OCI-LY7 (cell line): ENCODE data around the gene TUFM. TPM values are rescaled to one million over a fixed set of nuclear protein-coding genes. Genes with fewer than 3 reads are reported as not detected.
A peak's percentile ranks its signal among the peaks of the same experiment; 100 is the strongest.

Experiments
- BruUV-seq: library from RNA; stranded (reverse); fragments of 400-500 nt; replicated peaks from 2 replicates; lab custom pipeline; 2021; lab: Mats Ljungman, UMichigan
- CTCF ChIA-PET: fragments of 300-600 bp; sonication (Branson Sonifier 250); formaldehyde crosslinking; loops from one replicate; lab custom pipeline; 2022; ENCODE audit warnings: antibody characterized with exemption; ENCODE audit not compliant: unreplicated experiment; lab: Charles Lee
- POLR2A ChIA-PET: fragments of 300-600 bp; sonication (Branson Sonifier 250); formaldehyde crosslinking; loops from one replicate; lab custom pipeline; 2022; ENCODE audit warnings: antibody characterized with exemption; lab: Charles Lee
- DNase-seq: peaks from one replicate; pipeline ENCODE4 v3.0.0-alpha.2; 2015; ENCODE audit warnings: low spot score
- H2AFZ ChIP-seq: fragments of 200-600 bp; sonication (generic), shearing (Covaris generic); 2 replicates; pipeline ENCODE4 v1.6.1; 2014; ENCODE audit warnings: mild to moderate bottlenecking, antibody characterized with exemption, low read length, moderate library complexity
- H3K27ac ChIP-seq: fragments of 200-600 bp; sonication (generic); 2 replicates; pipeline ENCODE4 v1.5.1; 2014; ENCODE audit warnings: mixed run types, low read depth, mild to moderate bottlenecking, moderate library complexity, low read length, inconsistent platforms; ENCODE audit not compliant: poor library complexity, severe bottlenecking
- H3K36me3 ChIP-seq: fragments of 200-600 bp; sonication (generic); 2 replicates; pipeline ENCODE4 v1.6.1; 2014; ENCODE audit warnings: mild to moderate bottlenecking, antibody characterized with exemption, low read length, moderate library complexity, mixed read lengths; ENCODE audit not compliant: insufficient read depth
- H3K4me1 ChIP-seq: fragments of 200-600 bp; sonication (generic); 2 replicates; pipeline ENCODE4 v1.5.1; 2014; ENCODE audit warnings: mild to moderate bottlenecking, low read length; ENCODE audit not compliant: insufficient read depth, poor library complexity, severe bottlenecking
- H3K4me2 ChIP-seq: fragments of 200-600 bp; sonication (generic); 2 replicates; pipeline ENCODE4 v1.6.1; 2014; ENCODE audit warnings: mild to moderate bottlenecking, low read length
- H3K4me3 ChIP-seq: fragments of 200-600 bp; sonication (generic); 2 replicates; pipeline ENCODE4 v1.5.1; 2014; ENCODE audit warnings: mild to moderate bottlenecking, low read depth, low read length; ENCODE audit not compliant: poor library complexity, severe bottlenecking
- H3K79me2 ChIP-seq: fragments of 200-600 bp; sonication (generic); 2 replicates; pipeline ENCODE4 v1.6.1; 2016; ENCODE audit warnings: low read depth, mild to moderate bottlenecking, low read length, moderate library complexity, mixed read lengths; ENCODE audit not compliant: insufficient read depth
- H3K9me2 ChIP-seq: fragments of 200-600 bp; sonication (generic); 2 replicates; pipeline ENCODE4 v1.6.1; 2016; ENCODE audit warnings: mild to moderate bottlenecking, low read length, mixed read lengths; ENCODE audit not compliant: insufficient read depth
- H3K9me3 ChIP-seq: fragments of 200-600 bp; sonication (generic); 2 replicates; pipeline ENCODE4 v1.6.1; 2014; ENCODE audit warnings: mild to moderate bottlenecking, mixed run types, low read length, mixed read lengths
- H4K20me1 ChIP-seq: fragments of 200-600 bp; sonication (generic); 2 replicates; pipeline ENCODE4 v1.6.1; 2014; ENCODE audit warnings: mild to moderate bottlenecking, antibody characterized with exemption, low read length, moderate library complexity, mixed read lengths; ENCODE audit not compliant: insufficient read depth
- CTCF ChIP-seq: fragments of 200-600 bp; sonication (generic); conservative IDR thresholded peaks from 2 replicates; pipeline ENCODE4 v1.5.1; 2014; ENCODE audit warnings: mild to moderate bottlenecking, antibody characterized with exemption, low read length, moderate library complexity, mixed read lengths
- EZH2phosphoT487 ChIP-seq: fragments of 200-600 bp; sonication (generic); IDR thresholded peaks from 2 replicates; pipeline ENCODE4 v1.6.1; 2018; ENCODE audit warnings: low read depth, borderline replicate concordance, mild to moderate bottlenecking, mixed run types, antibody characterized with exemption, low read length, moderate library complexity, mixed read lengths
- intact Hi-C: fragments of 100-400 bp; cut with micrococcal nuclease; formaldehyde crosslinking; loops from one replicate; pipeline ENCODE4 v1.10.0; 2022; ENCODE audit not compliant: unreplicated experiment
- total RNA-seq, 2 experiments: library from RNA; depleted of rRNA in 1 of 2; stranded (reverse); fragments of >200 nt in 1 of 2; shearing (Covaris generic) in 1 of 2; gene quantifications; 2 replicates each; pipeline ENCODE4 v1.2.3, GENCODE V29; 2014 to 2022

TUFM gene
- total RNA-seq, 2 experiments from 2014 or later = 184 to 211 TPM

GRCh38 chr16:28859326-28859725 lies 13.2 kb upstream of the TUFM start:
- BruUV-seq = no TSS peak
- H3K9me3 ChIP-seq = no peaks in the 10 kb centered on the region
- no peak overlapping the region for H3K4me3 ChIP-seq
- H3K27ac ChIP-seq = no peak overlapping the region
- intact Hi-C loops = no loop called here
- no peak for DNase-seq
- H3K4me2 ChIP-seq = no peak overlapping the region
- H4K20me1 ChIP-seq = no peaks in the 10 kb centered on the region; the same call in 1 of the 2 replicates
- ChIA-PET CTCF (no interaction called here), POLR2A (interaction anchor here (0.7 to 1.1 kb wide), 4 partner anchors 10 to 73 kb away, joined by 3 to 4 read pairs (median 4); no protein-coding TSS in a partner anchor)
- no peaks in the 10 kb centered on the region for H3K36me3 ChIP-seq
- TF ChIP-seq EZH2phosphoT487 = no peak
- TF ChIP-seq CTCF = no peak
- H2AFZ ChIP-seq = no peak overlapping the region
- no peaks in the 10 kb centered on the region for H3K9me2 ChIP-seq
- H3K4me1 ChIP-seq = peaks cover 10% of the 10 kb centered on the region
- H3K79me2 ChIP-seq = peaks cover 20% of the 10 kb centered on the region

GRCh38 chr16:28858421-28858820 lies 12.3 kb upstream of the TUFM start:
- DNase-seq = no peak
- no peak for TF ChIP-seq CTCF
- TF ChIP-seq EZH2phosphoT487 = no peak
- H3K4me2 ChIP-seq = no peak overlapping the region
- H3K27ac ChIP-seq = no peak overlapping the region
- no peaks in the 10 kb centered on the region for H3K36me3 ChIP-seq
- no peak overlapping the region for H3K4me3 ChIP-seq
- intact Hi-C loops = no loop called here
- H3K9me3 ChIP-seq = no peaks in the 10 kb centered on the region
- no peaks in the 10 kb centered on the region for H4K20me1 ChIP-seq
- ChIA-PET CTCF (no interaction called here), POLR2A (no interaction called here)
- BruUV-seq = no TSS peak
- peaks cover 14% of the 10 kb centered on the region; the same call in 1 of the 2 replicates for H3K79me2 ChIP-seq
- no peaks in the 10 kb centered on the region for H3K9me2 ChIP-seq
- peaks cover 8% of the 10 kb centered on the region for H3K4me1 ChIP-seq
- no peak overlapping the region for H2AFZ ChIP-seq

GRCh38 chr16:28846933-28847273 lies 755 bp upstream of the TUFM start:
- Histone ChIP-seq H3K27ac (peak overlapping the region; percentile 36), H3K4me1 (peaks cover 17% of the 10 kb centered on the region), H3K9me2 (no peaks in the 10 kb centered on the region), H4K20me1 (peaks cover 10% of the 10 kb centered on the region), H3K4me3 (peak overlapping the region; percentile 95), H3K79me2 (peaks cover 31% of the 10 kb centered on the region), H3K36me3 (peaks cover 39% of the 10 kb centered on the region), H2AFZ (peak overlapping the region; percentile 57; the same call in 1 of the 2 replicates), H3K4me2 (peak overlapping the region; percentile 89), H3K9me3 (no peaks in the 10 kb centered on the region)
- POLR2A ChIA-PET = interaction anchor here (0.6 to 2.9 kb wide), 4 partner anchors 15 to 104 kb away, joined by 3 to 17 read pairs (median 4); partner anchors contain the start of genes ATXN2L and NFATC2IP
- intact Hi-C loops = no loop called here
- no TSS peak for BruUV-seq
- no peak for DNase-seq
- CTCF ChIA-PET = interaction anchor here (0.7 to 0.8 kb wide), 3 partner anchors 17 to 98 kb away, joined by 3 read pairs; partner anchors contain the start of genes ATXN2L and SH2B1
- no peak for TF ChIP-seq CTCF
- TF ChIP-seq EZH2phosphoT487 = no peak
